H1 (cell line): Measurements from ENCODE around the gene POU4F2. TPM values are rescaled to one million over a fixed set of nuclear protein-coding genes. Genes with fewer than 3 reads are reported as not detected.

Source experiments
- CTCF ChIA-PET: fragments of 300-600 bp; sonication (Branson Sonifier 250); formaldehyde crosslinking; loops from one replicate; lab custom pipeline; 2021; ENCODE audit not compliant: partially characterized antibody; lab: Charles Lee
- POLR2A ChIA-PET: fragments of 300-600 bp; sonication (Branson Sonifier 250); formaldehyde crosslinking; loops from one replicate; lab custom pipeline; 2021; ENCODE audit warnings: inconsistent platforms; ENCODE audit not compliant: partially characterized antibody; lab: Charles Lee
- DNase-seq, 2 experiments: peaks; one replicate each; pipeline versions ENCODE4 v3.0.0 to v3.0.0-alpha.2; 2010 to 2022; ENCODE audit warnings: low spot score in 2 of 2, low read depth in 1 of 2, mixed read lengths in 1 of 2
- FAIRE-seq: peaks from 2 replicates; lab custom pipeline; 2011; peaks lifted over from hg19 to GRCh38; lab: Jason Lieb, UNC
- H2AFZ ChIP-seq: 2 replicates; pipeline ENCODE4 v1.8.1; 2012; ENCODE audit warnings: low read length, inconsistent platforms
- H2AK5ac ChIP-seq: 2 replicates; pipeline ENCODE4 v1.6.1; 2013; ENCODE audit warnings: low read depth, low read length
- H2BK120ac ChIP-seq: replicated peaks from 2 replicates; pipeline ENCODE3; 2013; ENCODE audit warnings: low read depth, low read length, inconsistent platforms
- H2BK12ac ChIP-seq: 2 replicates; pipeline ENCODE4 v1.6.1; 2013; ENCODE audit warnings: low read depth, low read length
- H2BK15ac ChIP-seq: 2 replicates; pipeline ENCODE4 v1.6.1; 2013; ENCODE audit warnings: low read length
- H2BK20ac ChIP-seq: 2 replicates; pipeline ENCODE4 v1.6.1; 2013; ENCODE audit warnings: low read length
- H2BK5ac ChIP-seq: 2 replicates; pipeline ENCODE4 v1.6.1; 2013; ENCODE audit warnings: low read depth, low read length
- H3K14ac ChIP-seq: 2 replicates; pipeline ENCODE4 v1.6.1; 2013; ENCODE audit warnings: inconsistent platforms; ENCODE audit not compliant: insufficient read length
- H3K18ac ChIP-seq: 2 replicates; pipeline ENCODE4 v1.6.1; 2013; ENCODE audit warnings: low read length; ENCODE audit errors: extremely low read depth
- H3K23ac ChIP-seq: 2 replicates; pipeline ENCODE4 v1.6.1; 2013; ENCODE audit warnings: inconsistent platforms; ENCODE audit not compliant: insufficient read length
- H3K23me2 ChIP-seq: 2 replicates; pipeline ENCODE4 v1.6.1; 2013; ENCODE audit warnings: low read depth, low read length
- H3K27ac ChIP-seq: 2 replicates; pipeline ENCODE4 v1.6.1; 2011; ENCODE audit warnings: low read depth, low read length, inconsistent platforms
- H3K27me3 ChIP-seq, 4 experiments: replicated peaks in 1 of 4; 1 replicate in 1 of 4; 2 replicates in 3 of 4; pipeline versions ENCODE4 v1.6.1 to v1.8.1; 2011 to 2013; ENCODE audit warnings: low read length in 3 of 4, mild to moderate bottlenecking in 3 of 4, inconsistent platforms in 2 of 4, mixed read lengths in 2 of 4, moderate library complexity in 1 of 4; ENCODE audit not compliant: control insufficient read depth in 3 of 4, insufficient read depth in 3 of 4; ENCODE audit errors: extremely low read depth in 1 of 4
- H3K36me3 ChIP-seq, 4 experiments: 2 replicates each; pipeline versions ENCODE4 v1.6.1 to v1.8.1; 2011 to 2013; ENCODE audit warnings: mild to moderate bottlenecking in 4 of 4, low read length in 3 of 4, moderate library complexity in 2 of 4, control low read depth in 1 of 4, inconsistent platforms in 1 of 4; ENCODE audit not compliant: insufficient read depth in 4 of 4, control insufficient read depth in 2 of 4
- H3K4ac ChIP-seq: replicated peaks from 2 replicates; pipeline ENCODE3; 2013; ENCODE audit warnings: low read length, low read depth, mixed read lengths, inconsistent platforms; ENCODE audit not compliant: insufficient read length
- H3K4me1 ChIP-seq, 4 experiments: replicated peaks in 1 of 4; 1 replicate in 1 of 4; 2 replicates in 3 of 4; pipeline versions ENCODE4 v1.6.1 to v1.8.1; 2011 to 2013; ENCODE audit warnings: low read length in 3 of 4, inconsistent platforms in 2 of 4, mixed read lengths in 1 of 4; ENCODE audit not compliant: insufficient read depth in 4 of 4, control insufficient read depth in 3 of 4
- H3K4me2 ChIP-seq, 2 experiments: 2 replicates each; pipeline versions ENCODE4 v1.6.1 to v1.8.1; 2011 to 2013; ENCODE audit warnings: low read depth in 2 of 2, low read length in 2 of 2, control low read depth in 1 of 2, inconsistent platforms in 1 of 2, mild to moderate bottlenecking in 1 of 2; ENCODE audit not compliant: insufficient read depth in 1 of 2
- H3K4me3 ChIP-seq, 4 experiments: fragments of 200-600, 300-600 bp in 1 of 4; sonication (generic), shearing (Covaris generic), sonication (Bioruptor Twin) in 1 of 4; 2 replicates each; pipeline versions ENCODE4 v1.5.1 to v1.8.1; 2011 to 2016; ENCODE audit warnings: low read length in 4 of 4, low read depth in 3 of 4, control low read depth in 2 of 4, inconsistent platforms in 2 of 4, mild to moderate bottlenecking in 2 of 4, mixed read lengths in 1 of 4, moderate library complexity in 1 of 4; ENCODE audit not compliant: insufficient read depth in 2 of 4; ENCODE audit errors: extremely low read depth in 1 of 4
- H3K56ac ChIP-seq: replicated peaks from 2 replicates; pipeline ENCODE3; 2013; ENCODE audit warnings: low read depth, mild to moderate bottlenecking, mixed read lengths, low read length, inconsistent platforms; ENCODE audit not compliant: insufficient read length
- H3K79me1 ChIP-seq: 2 replicates; pipeline ENCODE4 v1.6.1; 2013; ENCODE audit warnings: low read depth, low read length, control low read depth
- H3K79me2 ChIP-seq, 2 experiments: 2 replicates each; pipeline versions ENCODE4 v1.6.1 to v1.8.1; 2012 to 2013; ENCODE audit warnings: low read length in 2 of 2, mild to moderate bottlenecking in 2 of 2, inconsistent platforms in 1 of 2; ENCODE audit not compliant: insufficient read depth in 2 of 2, control insufficient read depth in 1 of 2
- H3K9ac ChIP-seq, 4 experiments: replicated peaks in 1 of 4; 1 replicate in 1 of 4; 2 replicates in 3 of 4; pipeline versions ENCODE4 v1.6.1 to v1.8.1; 2011 to 2013; ENCODE audit warnings: low read depth in 3 of 4, low read length in 3 of 4, control low read depth in 2 of 4, mild to moderate bottlenecking in 2 of 4, moderate library complexity in 2 of 4, inconsistent platforms in 1 of 4; ENCODE audit errors: extremely low read depth in 1 of 4
- H3K9me3 ChIP-seq, 2 experiments: 2 replicates each; pipeline versions ENCODE4 v1.6.1 to v1.8.1; 2012 to 2013; ENCODE audit warnings: mild to moderate bottlenecking in 2 of 2, moderate library complexity in 2 of 2, control low read depth in 1 of 2, inconsistent platforms in 1 of 2, low read depth in 1 of 2, low read length in 1 of 2, mixed read lengths in 1 of 2; ENCODE audit not compliant: insufficient read depth in 2 of 2
- H4K20me1 ChIP-seq, 2 experiments: replicated peaks in 1 of 2; 2 replicates each; pipeline versions ENCODE3 to v1.8.1; 2011 to 2013; ENCODE audit warnings: inconsistent platforms in 2 of 2, low read length in 2 of 2, mild to moderate bottlenecking in 1 of 2; ENCODE audit not compliant: insufficient read depth in 2 of 2, control insufficient read depth in 1 of 2
- H4K5ac ChIP-seq: 2 replicates; pipeline ENCODE4 v1.6.1; 2013; ENCODE audit warnings: low read length, low read depth, mixed read lengths, inconsistent platforms; ENCODE audit not compliant: insufficient read length
- H4K8ac ChIP-seq: 2 replicates; pipeline ENCODE4 v1.8.0; 2013; ENCODE audit warnings: mild to moderate bottlenecking, moderate library complexity, low read length, inconsistent platforms; ENCODE audit not compliant: insufficient read depth; ENCODE audit errors: extremely low read depth
- H4K91ac ChIP-seq: replicated peaks from 2 replicates; pipeline ENCODE3; 2013; ENCODE audit warnings: low read length, mixed read lengths, inconsistent platforms; ENCODE audit not compliant: insufficient read length
- RNF2 ChIP-seq: fragments of 200-900, 300-1000 bp; sonication (generic); IDR thresholded peaks from 2 replicates; pipeline ENCODE4 v1.7.1; 2016; ENCODE audit warnings: borderline replicate concordance, low read depth, mild to moderate bottlenecking, antibody characterized with exemption, low read length; ENCODE audit not compliant: poor library complexity, severe bottlenecking; ENCODE audit errors: missing control alignments
- SP4 ChIP-seq: IDR thresholded peaks from 2 replicates; pipeline ENCODE4 v1.6.1; 2012; ENCODE audit warnings: low read length, inconsistent platforms
- TBP ChIP-seq: IDR thresholded peaks from 2 replicates; pipeline ENCODE4 v1.6.1; 2011; ENCODE audit warnings: low read depth, low read length, improper control_type of control experiment
- TCF12 ChIP-seq: IDR thresholded peaks from 2 replicates; pipeline ENCODE4 v1.6.1; 2011; ENCODE audit warnings: low read depth, mild to moderate bottlenecking, low read length
- WGBS, 2 experiments: shearing (Covaris generic) in 1 of 2; methylation state at CpG; one replicate each; pipeline versions ENCODE4 v1.1.6 to v1.1.7; 2013 to 2015; ENCODE audit warnings: low lambda C conversion rate in 2 of 2, mixed read lengths in 2 of 2, inconsistent platforms in 1 of 2, low coverage in 1 of 2, missing lambda C conversion rate in 1 of 2; ENCODE audit not compliant: insufficient replicate concordance in 2 of 2, insufficient coverage in 1 of 2, insufficient read length in 1 of 2; ENCODE audit errors: extremely low coverage in 1 of 2, missing lambda C conversion rate in 1 of 2; 5-methylcytosine and 5-hydroxymethylcytosine counted together
- polyA plus RNA-seq, 7 experiments: library from polyadenylated mRNA; depleted of rRNA in 3 of 7; stranded (reverse) in 5 of 7; unstranded in 2 of 7; fragments of >200 nt in 5 of 7; fragments of 200-250 nt in 2 of 7; gene quantifications; 1 replicate in 5 of 7; 2 replicates in 1 of 7; 4 replicates in 1 of 7; pipeline versions ENCODE4 v1.2.1 to v1.2.3, GENCODE V29; 2011 to 2013; ENCODE audit warnings: missing spikeins in 2 of 7, mixed read lengths in 2 of 7
- total RNA-seq: library from RNA; stranded (reverse); fragmentation: NEBNext Ultra II Directional; extraction: Animal tissue kit (Norgen Biotek cat#: 25700); gene quantifications from 2 replicates; pipeline ENCODE4 v1.2.1, GENCODE V29; 2021

Gene POU4F2
- total and polyA plus RNA-seq, 2 of the 8 experiments (the other 6 are each of a cell fraction or from before 2014, with no cell fraction given) = not detected

- no peak overlapping the region for H4K5ac ChIP-seq
- no peak overlapping the region for H3K23ac ChIP-seq
- no peak overlapping the region for H2BK15ac ChIP-seq
- no peak overlapping the region for H4K8ac ChIP-seq
- no peak overlapping the region for H2BK12ac ChIP-seq
- no peak overlapping the region for H2BK120ac ChIP-seq
- H2AFZ ChIP-seq = no peak overlapping the region
- H3K27me3 ChIP-seq = peaks cover 76 to 100% (median 91%) of the 10 kb centered on the region in 4 experiments
- peaks cover 12 to 15% of the 10 kb centered on the region in 2 experiments for H4K20me1 ChIP-seq
- POLR2A ChIA-PET = no interaction called here
- no peak overlapping the region for H2AK5ac ChIP-seq
- no peak overlapping the region for H3K4me2 ChIP-seq
- no peak overlapping the region for H3K56ac ChIP-seq
- H3K79me1 ChIP-seq = no peaks in the 10 kb centered on the region
- peaks cover 15% of the 10 kb centered on the region; the same call in 1 of the 2 replicates for H3K23me2 ChIP-seq
- peaks cover 0 to 12% (median 8%) of the 10 kb centered on the region in 4 experiments; a peak in 6 of 7 replicates for H3K4me1 ChIP-seq
- H2BK5ac ChIP-seq = no peak overlapping the region
- H4K91ac ChIP-seq = no peak overlapping the region
- WGBS, 2 experiments = 28% methylated on average over 3 of the region's 3 CpGs; no CpG with 5 or more reads in 1 of the 2 experiments
- no peak for DNase-seq
- no peak overlapping the region for H2BK20ac ChIP-seq
- H3K79me2 ChIP-seq = no peaks in the 10 kb centered on the region
- no peaks in the 10 kb centered on the region for H3K9me3 ChIP-seq
- no peak overlapping the region for H3K14ac ChIP-seq
- CTCF ChIA-PET = no interaction called here
- TF ChIP-seq SP4 (no peak), RNF2 (peak; percentile 78), TBP (no peak), TCF12 (0 out of 2 replicates have a peak, but pooled peaks have one; percentile 26)
- TF ChIP-seq, all 59 proteins: peak for 2
- Histone ChIP-seq H3K18ac (no peak overlapping the region), H3K4me3 (no peak overlapping the region), H3K36me3 (peaks cover 0 to 3% (median 0%) of the 10 kb centered on the region in 4 experiments; a peak in 1 of 8 replicates), H3K9ac (no peak overlapping the region), H3K4ac (no peak overlapping the region), H3K27ac (no peak overlapping the region)
- FAIRE-seq = no peak
Observed at GRCh38 chr4:146641762-146642161, 3.1 kb downstream of the POU4F2 start.
